IPS-15b (cell line): Measurements from ENCODE around the gene DROSHA.
"Not testable (repeated sequence)": the region's sequence is repeated elsewhere in the genome, so short reads cannot be mapped to it uniquely, and the experiment has no call there.

ENCODE experiments used
- H3K27me3 ChIP-seq: one replicate; pipeline ENCODE4 v1.6.1; 2013; ENCODE audit warnings: low read length; ENCODE audit not compliant: control insufficient read depth, insufficient read depth
- H3K36me3 ChIP-seq: one replicate; pipeline ENCODE4 v1.6.1; 2013; ENCODE audit warnings: low read length; ENCODE audit not compliant: control insufficient read depth, insufficient read depth
- H3K4me1 ChIP-seq: one replicate; pipeline ENCODE4 v1.6.1; 2013; ENCODE audit warnings: mild to moderate bottlenecking, low read length; ENCODE audit not compliant: control insufficient read depth, insufficient read depth
- H3K4me3 ChIP-seq: one replicate; pipeline ENCODE4 v1.5.1; 2013; ENCODE audit warnings: low read depth, low read length
- H3K9ac ChIP-seq: one replicate; pipeline ENCODE4 v1.6.1; 2013; ENCODE audit warnings: low read depth, mild to moderate bottlenecking, low read length
- H3K9me3 ChIP-seq: one replicate; pipeline ENCODE4 v1.6.1; 2013; ENCODE audit warnings: mild to moderate bottlenecking, low read length; ENCODE audit not compliant: control insufficient read depth, insufficient read depth

The DROSHA gene

DNA sequence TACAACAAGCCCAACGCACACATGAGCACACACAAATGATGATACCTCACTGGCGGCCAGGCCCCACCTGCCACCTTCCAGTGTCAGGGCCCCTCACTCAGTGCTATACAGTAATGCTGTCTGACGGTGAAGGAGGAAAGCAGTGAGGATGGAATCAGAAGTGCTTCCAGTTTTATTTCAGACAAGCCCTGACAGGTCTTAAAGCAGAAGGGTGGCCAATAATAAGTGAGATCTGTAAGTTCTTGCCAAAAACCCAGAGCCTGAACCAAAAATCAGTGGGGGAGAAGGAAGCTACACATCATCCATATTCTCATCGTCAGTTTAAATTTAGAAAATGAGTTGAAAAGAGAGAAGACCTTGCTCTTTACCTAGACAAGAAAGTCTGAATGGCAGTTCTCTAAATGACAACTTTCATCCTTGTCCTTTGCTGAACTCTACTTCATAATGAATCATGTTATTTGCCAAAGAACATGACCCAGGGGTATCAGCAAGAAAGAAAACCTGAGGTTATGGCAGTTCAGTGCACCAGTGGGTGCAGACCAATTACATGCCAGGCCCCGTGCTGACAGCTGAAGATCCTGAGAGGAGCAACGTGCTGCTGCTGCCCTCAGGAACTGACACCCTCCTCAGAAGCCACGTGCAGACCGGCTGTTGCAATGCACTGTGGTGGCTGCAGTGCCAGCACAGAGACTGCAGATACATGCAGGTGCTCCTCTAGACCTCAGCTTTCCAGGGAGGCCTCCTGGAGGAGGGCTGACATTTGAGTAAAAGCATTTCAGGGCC lies 118.7 kb downstream of the DROSHA start:
- Histone ChIP-seq H3K4me3 (no peak overlapping the region), H3K9ac (no peak overlapping the region), H3K27me3 (no peaks in the 10 kb centered on the region), H3K9me3 (no peaks in the 10 kb centered on the region), H3K4me1 (no peaks in the 10 kb centered on the region), H3K36me3 (peaks cover 7% of the 10 kb centered on the region)

- peaks cover 7% of the 10 kb centered on the region for H3K36me3 ChIP-seq
These were observed 119.6 kb downstream of the DROSHA start for GRCh38 chr5:31412324-31412723.

DNA sequence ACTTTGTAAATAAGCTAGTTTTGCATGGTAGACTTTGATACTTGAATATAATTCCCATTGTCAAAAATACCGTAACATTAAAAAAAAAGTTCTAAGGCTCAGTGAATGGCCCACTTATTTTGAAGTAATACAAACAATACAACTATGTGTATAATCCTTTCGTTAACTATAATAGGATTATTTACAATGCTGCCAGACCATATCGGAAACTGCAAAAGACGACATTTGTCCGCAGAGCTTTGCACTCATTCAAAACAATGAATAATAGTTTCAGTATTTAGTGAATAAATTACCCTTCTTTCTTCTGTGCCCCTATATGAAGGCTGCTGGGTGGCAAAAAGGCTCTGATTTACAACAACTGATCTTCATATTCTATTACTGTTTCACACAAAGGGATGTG lies 121.8 kb downstream of the DROSHA start:
- H3K27me3 ChIP-seq: no peaks in the 10 kb centered on the region
- H3K9ac ChIP-seq: no peak overlapping the region
- no peaks in the 10 kb centered on the region for H3K9me3 ChIP-seq
- H3K4me1 ChIP-seq: no peaks in the 10 kb centered on the region
- H3K36me3 ChIP-seq: peaks cover 3% of the 10 kb centered on the region
- H3K4me3 ChIP-seq: no peak overlapping the region

More at GRCh38 chr5:31412324-31412723, 119.6 kb downstream of the DROSHA start:
- Histone ChIP-seq H3K9me3 (no peaks in the 10 kb centered on the region), H3K9ac (no peak overlapping the region), H3K4me3 (no peak overlapping the region), H3K27me3 (no peaks in the 10 kb centered on the region), H3K4me1 (no peaks in the 10 kb centered on the region)

GRCh38 chr5:31408814-31409213 lies 123.1 kb downstream of the DROSHA start:
- H3K36me3 ChIP-seq: peaks cover 6% of the 10 kb centered on the region
- H3K4me3 ChIP-seq: no peak overlapping the region
- no peaks in the 10 kb centered on the region for H3K9me3 ChIP-seq
- H3K4me1 ChIP-seq: no peaks in the 10 kb centered on the region
- H3K27me3 ChIP-seq: no peaks in the 10 kb centered on the region
- no peak overlapping the region for H3K9ac ChIP-seq

GRCh38 chr5:31407921-31408693 lies 123.8 kb downstream of the DROSHA start:
- no peak overlapping the region for H3K4me3 ChIP-seq
- no peaks in the 10 kb centered on the region for H3K27me3 ChIP-seq
- H3K9me3 ChIP-seq: no peaks in the 10 kb centered on the region
- peaks cover 7% of the 10 kb centered on the region for H3K36me3 ChIP-seq
- H3K9ac ChIP-seq: no peak overlapping the region
- H3K4me1 ChIP-seq: no peaks in the 10 kb centered on the region

GRCh38 chr5:31404325-31404724 lies 127.6 kb downstream of the DROSHA start:
- H3K27me3 ChIP-seq: no peaks in the 10 kb centered on the region
- H3K4me3 ChIP-seq: no peak overlapping the region
- no peaks in the 10 kb centered on the region for H3K4me1 ChIP-seq
- H3K9ac ChIP-seq: no peak overlapping the region
- no peaks in the 10 kb centered on the region for H3K9me3 ChIP-seq
- H3K36me3 ChIP-seq: peaks cover 12% of the 10 kb centered on the region

GRCh38 chr5:31401691-31402090 lies 130.2 kb downstream of the DROSHA start:
- no peaks in the 10 kb centered on the region for H3K9me3 ChIP-seq
- H3K27me3 ChIP-seq: no peaks in the 10 kb centered on the region
- H3K4me3 ChIP-seq: no peak overlapping the region
- H3K9ac ChIP-seq: no peak overlapping the region
- peaks cover 6% of the 10 kb centered on the region for H3K4me1 ChIP-seq
- peaks cover 9% of the 10 kb centered on the region for H3K36me3 ChIP-seq

GRCh38 chr5:31397926-31398557 lies 133.9 kb downstream of the DROSHA start:
- H3K4me3 ChIP-seq: no peak overlapping the region
- no peaks in the 10 kb centered on the region for H3K27me3 ChIP-seq
- no peak overlapping the region for H3K9ac ChIP-seq
- H3K9me3 ChIP-seq: no peaks in the 10 kb centered on the region
- H3K4me1 ChIP-seq: peaks cover 6% of the 10 kb centered on the region
- H3K36me3 ChIP-seq: peaks cover 6% of the 10 kb centered on the region

DNA sequence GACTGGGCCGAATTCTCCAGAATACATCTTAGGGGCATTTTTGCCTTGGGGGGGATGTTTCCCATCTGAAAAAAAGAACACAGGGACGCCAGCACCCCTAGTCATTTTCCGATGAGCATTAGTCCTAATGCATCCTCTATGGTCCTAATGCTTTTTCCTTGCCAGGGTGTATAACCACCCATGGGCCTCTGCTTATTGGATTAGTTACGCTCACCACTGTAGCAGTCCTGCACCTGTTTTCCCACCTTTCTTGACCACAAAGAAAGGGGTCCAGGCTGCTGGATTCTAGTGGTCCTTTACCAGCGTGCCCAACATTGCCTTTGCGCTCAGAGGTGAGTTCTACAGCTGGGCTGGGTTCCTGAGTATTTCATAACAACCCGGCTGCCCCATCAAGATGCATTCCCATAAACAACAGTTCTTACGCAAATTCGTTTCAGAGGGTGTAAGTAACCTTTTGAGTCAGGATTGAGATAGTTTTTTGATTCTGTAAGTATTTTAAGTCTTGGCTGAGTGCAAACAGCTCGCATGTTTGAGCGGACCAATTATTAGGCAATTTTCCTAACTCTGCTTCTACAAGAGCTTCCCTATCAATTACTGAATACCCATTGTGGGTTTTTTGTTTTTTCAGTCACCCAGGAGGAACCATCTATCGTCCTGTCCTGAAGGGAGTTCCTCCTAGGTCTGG lies 135.1 kb downstream of the DROSHA start:
- Histone ChIP-seq H3K27me3 (no peaks in the 10 kb centered on the region), H3K4me1 (peaks cover 6% of the 10 kb centered on the region), H3K9me3 (no peaks in the 10 kb centered on the region), H3K36me3 (peaks cover 6% of the 10 kb centered on the region), H3K4me3 (no peak overlapping the region), H3K9ac (no peak overlapping the region)

GRCh38 chr5:31395450-31396045 lies 136.3 kb downstream of the DROSHA start:
- H3K9me3 ChIP-seq, H3K4me1 ChIP-seq, H3K4me3 ChIP-seq: not testable (repeated sequence)

GRCh38 chr5:31393126-31393525 lies 138.8 kb downstream of the DROSHA start:
- H3K9me3 ChIP-seq: peaks cover 4% of the 10 kb centered on the region
- peaks cover under 1% of the 10 kb centered on the region for H3K4me1 ChIP-seq
- H3K4me3 ChIP-seq: no peak overlapping the region
- no peaks in the 10 kb centered on the region for H3K27me3 ChIP-seq
- H3K36me3 ChIP-seq: no peaks in the 10 kb centered on the region
- H3K9ac ChIP-seq: no peak overlapping the region

More at GRCh38 chr5:31395450-31396045, 136.3 kb downstream of the DROSHA start:
- H3K9ac ChIP-seq, H3K36me3 ChIP-seq, H3K27me3 ChIP-seq: not testable (repeated sequence)
